Stimulated activated CD8-positive, alpha-beta memory T cell treated with anti-CD3 and anti-CD28 coated beads, Interleukin-7, amount 100 ng/mL, for 4 hours (primary cell): ENCODE results near the gene IL1RAP.

Experiments used
- DNase-seq, 2 donors: peaks; one replicate each; pipeline ENCODE4 v3.0.0-alpha.2; 2020; ENCODE audit warnings: low read depth in 2 of 2

IL1RAP gene

DNA sequence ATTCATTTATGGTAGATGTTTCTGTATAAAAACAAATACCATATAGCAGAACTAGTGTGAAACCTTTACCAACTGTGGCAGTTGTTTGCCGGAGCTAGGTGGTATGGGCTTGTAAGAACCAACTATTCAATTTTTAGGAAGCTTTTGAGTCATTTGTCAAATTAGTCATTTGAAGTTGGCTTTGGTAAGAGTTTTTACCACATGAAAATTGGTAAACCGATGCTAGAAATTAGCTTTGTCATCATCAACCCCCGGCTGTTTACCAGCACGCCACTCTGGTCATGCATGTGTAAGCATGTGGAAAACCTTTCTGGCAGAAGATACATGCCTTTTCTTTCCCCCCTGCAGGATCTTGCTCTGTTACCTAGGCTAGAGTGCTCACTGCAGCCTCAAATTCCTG lies 63.3 kb downstream of the IL1RAP start:
- DNase-seq: no peak

DNA sequence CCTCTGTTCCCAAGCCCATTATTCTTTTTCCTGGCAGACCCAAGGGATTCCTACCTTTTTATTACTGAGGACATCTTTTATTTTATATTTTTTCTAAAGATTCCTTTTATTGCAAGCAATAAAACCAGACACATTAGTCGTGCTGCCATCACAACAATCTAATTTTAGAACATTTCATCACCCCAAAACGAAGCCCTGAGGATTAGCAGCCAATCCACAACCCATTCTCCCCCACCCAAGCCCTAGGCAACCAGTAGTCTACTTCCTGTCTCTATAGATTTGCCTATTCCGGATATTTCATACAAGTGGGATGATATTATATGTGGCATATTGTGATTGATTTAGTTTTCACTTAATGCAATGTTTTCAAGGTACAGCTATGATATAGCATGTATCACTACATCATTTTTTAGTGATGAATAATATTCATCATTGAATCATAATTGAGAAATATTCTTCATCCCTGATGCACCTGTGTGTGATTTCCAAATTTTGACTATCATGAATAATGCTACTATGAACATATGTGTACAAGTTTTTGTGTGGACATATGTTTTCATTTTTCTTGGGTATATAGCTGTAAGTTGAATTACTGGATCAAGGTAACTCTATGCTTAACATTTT lies 65.7 kb downstream of the IL1RAP start:
- DNase-seq: no peak

- no peak for DNase-seq
These were observed 66.5 kb downstream of the IL1RAP start for GRCh38 chr3:190580417-190580816.

GRCh38 chr3:190581041-190581541 lies 67.2 kb downstream of the IL1RAP start:
- DNase-seq: no peak

GRCh38 chr3:190582667-190583066 lies 68.8 kb downstream of the IL1RAP start:
- DNase-seq: no peak

- peak; percentile 21 to 26 for DNase-seq
These were observed 72.1 kb downstream of the IL1RAP start for GRCh38 chr3:190585805-190586630.

- peak; percentile 7 to 28 for DNase-seq
These were observed 72.7 kb downstream of the IL1RAP start for GRCh38 chr3:190586631-190587011.

- no peak for DNase-seq
These were observed 74.7 kb downstream of the IL1RAP start for GRCh38 chr3:190588570-190588969.

DNA sequence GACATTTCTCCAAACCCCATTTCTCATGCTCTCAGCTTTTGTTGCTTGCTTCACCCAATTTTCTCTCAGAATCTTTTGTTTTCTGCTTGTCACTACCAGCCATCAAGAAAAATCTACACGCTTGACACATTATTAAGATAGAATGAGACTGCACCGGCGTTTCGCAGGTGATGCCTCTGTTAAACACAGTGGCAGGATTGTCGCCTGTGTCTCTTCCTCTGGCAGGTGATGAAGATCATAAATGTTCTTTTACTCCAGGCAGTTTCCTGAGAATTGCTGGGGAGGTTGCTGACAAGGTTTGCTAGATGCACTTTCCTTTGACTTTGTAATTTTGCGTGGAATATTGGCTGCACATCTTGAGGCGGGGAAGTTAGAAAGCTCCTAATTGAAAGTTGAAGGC lies 75.4 kb downstream of the IL1RAP start:
- DNase-seq: no peak

DNA sequence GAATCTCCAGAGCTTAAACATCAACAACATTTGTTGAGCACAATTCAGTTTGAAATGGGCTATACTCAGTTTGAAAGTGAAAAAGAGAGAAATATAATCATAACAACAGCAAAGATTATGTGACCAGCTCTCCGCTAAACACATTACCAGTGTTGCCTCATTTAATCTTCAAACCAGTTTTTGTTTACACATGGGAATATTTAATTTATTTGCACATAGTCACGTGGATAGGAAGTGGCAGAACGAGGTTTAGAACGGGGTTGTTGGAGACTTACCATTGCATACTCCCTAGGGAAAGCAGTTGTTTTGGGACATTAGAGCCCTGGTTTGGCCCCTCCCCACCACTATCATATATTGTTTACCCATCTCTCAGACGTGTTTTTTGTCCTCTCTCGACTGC lies 77.2 kb downstream of the IL1RAP start:
- no peak for DNase-seq

DNA sequence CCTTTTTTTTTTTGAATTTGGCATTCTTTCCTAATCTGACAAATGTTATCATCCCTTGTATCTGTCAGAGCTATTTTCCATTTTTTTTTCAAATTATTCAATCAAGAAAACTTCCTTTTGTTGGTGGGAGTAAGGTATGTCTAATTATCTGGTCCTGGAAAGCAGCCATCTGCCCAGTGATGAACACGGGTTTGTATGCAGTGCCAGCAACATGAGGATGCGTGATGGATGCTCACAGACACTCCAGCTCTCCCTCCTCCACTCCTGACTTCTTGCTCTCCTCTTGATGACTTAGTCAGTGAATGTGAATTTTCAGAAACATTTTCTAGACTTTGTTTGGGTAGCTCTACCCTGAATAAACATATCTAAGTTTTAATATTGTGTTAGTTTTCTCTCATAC lies 79.2 kb downstream of the IL1RAP start:
- no peak for DNase-seq

DNA sequence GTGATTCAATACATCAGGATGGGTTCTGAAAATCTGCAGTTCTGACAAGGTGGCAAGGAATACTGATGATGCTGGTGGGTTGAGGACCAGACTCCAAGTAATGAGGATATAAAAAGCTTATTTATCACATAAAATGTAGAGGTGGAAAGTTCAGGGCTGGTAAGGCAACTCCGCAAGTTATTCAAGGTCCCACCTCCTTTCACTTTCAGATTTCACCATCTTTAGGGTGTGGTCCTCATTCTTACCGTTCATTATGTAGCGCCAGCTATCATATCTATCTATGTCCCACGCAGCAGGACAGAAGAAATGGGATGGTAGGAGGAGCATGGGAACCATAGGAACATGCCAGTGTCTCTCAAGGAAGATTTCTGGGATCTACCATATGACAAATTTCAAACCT lies 80.3 kb downstream of the IL1RAP start:
- DNase-seq: no peak

DNA sequence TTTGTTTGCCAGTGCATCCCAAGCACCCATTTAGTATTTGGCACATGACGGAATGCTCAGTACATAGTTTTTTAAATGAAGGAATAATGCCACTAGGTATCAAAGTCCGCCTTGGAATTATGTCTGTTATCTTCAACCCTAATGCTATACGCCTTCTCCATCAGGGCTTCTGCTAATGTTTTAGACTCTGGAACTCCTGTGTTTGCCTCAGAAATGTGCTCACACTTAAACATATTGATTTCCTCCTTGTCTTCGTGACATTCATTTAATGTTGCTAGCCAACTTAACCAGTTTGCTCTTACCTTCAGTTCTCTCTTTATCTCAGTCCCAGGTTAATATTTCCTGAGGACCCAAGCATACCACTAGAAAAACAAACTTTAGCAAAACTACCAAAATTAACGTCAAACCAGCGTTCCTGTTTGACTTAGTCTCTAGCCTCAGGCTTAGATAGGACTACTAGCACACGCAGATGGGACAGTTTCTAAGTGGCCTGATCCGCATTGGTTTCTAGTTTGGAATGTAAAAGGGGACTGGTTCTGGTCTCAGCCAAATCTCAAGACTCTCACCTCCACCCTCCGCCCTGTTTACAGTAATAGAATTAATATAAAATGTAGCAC lies 81.4 kb downstream of the IL1RAP start:
- no peak for DNase-seq

- DNase-seq: no peak
These were observed 81.9 kb downstream of the IL1RAP start for GRCh38 chr3:190595807-190596206.

- DNase-seq: no peak
These were observed 82.7 kb downstream of the IL1RAP start for GRCh38 chr3:190596349-190597285.

GRCh38 chr3:190597291-190597690 lies 83.4 kb downstream of the IL1RAP start:
- no peak for DNase-seq

DNA sequence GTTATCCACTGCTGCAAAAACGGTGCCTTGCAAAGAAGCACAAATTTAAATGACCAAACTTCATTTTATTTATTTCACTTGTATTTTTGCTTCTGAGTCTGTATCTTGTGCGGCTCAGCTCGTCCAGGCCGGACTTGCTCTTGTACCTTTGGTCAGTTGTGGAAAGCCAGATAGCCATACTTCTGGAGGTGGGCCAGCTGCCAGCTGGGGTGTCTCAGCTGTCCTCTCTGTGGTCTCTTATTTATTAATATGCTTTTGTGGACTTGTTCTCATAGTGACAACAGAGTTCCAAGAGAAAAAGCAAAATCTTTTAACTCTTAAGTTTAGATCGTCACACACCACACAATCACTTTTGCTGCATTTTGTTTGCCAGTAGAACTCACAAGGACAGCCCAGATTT lies 87.7 kb downstream of the IL1RAP start:
- no peak for DNase-seq

DNA sequence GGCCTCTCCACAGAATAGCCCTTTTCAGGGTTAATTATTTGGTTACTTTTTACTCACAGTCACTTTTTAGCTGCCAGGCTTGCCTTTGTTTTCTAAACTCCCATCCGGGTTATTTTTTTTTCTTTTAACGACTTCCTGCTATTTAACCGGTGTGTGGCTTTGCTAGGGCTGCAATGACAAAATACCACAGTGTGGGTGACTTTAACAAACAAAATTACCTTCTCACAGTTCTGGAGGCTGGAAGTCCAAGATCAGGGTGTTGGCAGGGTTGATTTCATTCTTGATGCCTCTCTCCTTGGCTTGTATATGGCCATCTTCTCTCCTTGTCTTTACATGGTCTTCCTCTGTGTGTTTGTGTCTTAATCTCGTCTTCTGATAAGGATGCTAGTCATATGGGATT lies 91.5 kb downstream of the IL1RAP start:
- no peak for DNase-seq

DNA sequence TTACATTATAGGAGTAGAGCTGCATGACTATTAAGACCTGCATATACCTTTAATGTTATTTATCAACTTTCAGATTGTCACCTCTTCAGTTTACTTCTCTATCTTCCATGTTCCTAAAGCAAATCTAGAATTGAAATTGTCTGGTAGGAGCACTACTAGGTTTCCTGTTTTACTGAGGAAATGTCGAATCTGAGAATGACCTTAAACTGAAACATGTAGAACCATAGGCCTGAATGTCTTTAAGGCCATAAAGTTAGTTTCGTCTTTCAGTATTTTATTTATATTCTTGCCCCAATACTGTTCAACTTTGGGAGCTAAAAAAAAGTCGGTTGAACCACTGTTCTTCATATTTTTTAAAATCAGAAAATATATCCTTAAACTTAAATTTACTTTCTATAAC lies 92.7 kb downstream of the IL1RAP start:
- DNase-seq: no peak

DNA sequence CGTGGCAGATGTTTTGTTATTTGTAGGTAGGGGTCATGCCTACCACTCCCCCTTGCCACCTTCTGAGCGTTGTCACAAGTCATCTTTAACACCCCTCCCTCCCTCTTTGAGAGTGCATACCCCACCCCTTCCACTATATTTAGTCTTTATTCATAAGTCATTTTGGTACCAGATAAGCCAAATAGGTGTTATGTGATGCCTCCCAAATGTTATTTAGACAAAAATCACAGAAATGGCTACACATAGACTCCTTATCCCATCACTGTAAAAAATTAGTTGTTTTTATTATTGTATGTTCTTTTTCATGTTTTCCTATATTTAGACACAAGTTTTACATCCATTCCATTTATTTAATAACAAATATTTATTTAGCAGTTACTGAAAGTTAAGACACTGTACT lies 93.1 kb downstream of the IL1RAP start:
- DNase-seq: no peak

GRCh38 chr3:190608850-190609589 lies 95.1 kb downstream of the IL1RAP start:
- DNase-seq: no peak
